Osteoblast (primary cell): ENCODE data around the gene WBP1. TPM values are rescaled to one million over a fixed set of nuclear protein-coding genes. Genes with fewer than 3 reads are reported as not detected.

Experiments
- DNase-seq: peaks from one replicate; pipeline ENCODE4 v3.0.0; 2011; ENCODE audit warnings: low spot score, mixed read lengths; ENCODE audit not compliant: insufficient read length; ENCODE audit errors: missing footprints
- H2AFZ ChIP-seq: 2 replicates; pipeline ENCODE4 v1.6.0; 2011; ENCODE audit warnings: mild to moderate bottlenecking, low read length
- H3K27ac ChIP-seq: 2 replicates; pipeline ENCODE4 v1.5.1; 2011; ENCODE audit warnings: mild to moderate bottlenecking, low read depth, low read length, moderate library complexity
- H3K27me3 ChIP-seq: 2 replicates; pipeline ENCODE4 v1.6.0; 2012; ENCODE audit warnings: mild to moderate bottlenecking, control low read depth, inconsistent platforms, low read length, moderate library complexity; ENCODE audit not compliant: insufficient read depth
- H3K36me3 ChIP-seq: 2 replicates; pipeline ENCODE4 v1.5.1; 2011; ENCODE audit warnings: mild to moderate bottlenecking, low read length, control low read depth, moderate library complexity; ENCODE audit not compliant: insufficient read depth
- H3K4me1 ChIP-seq: 2 replicates; pipeline ENCODE4 v1.5.1; 2011; ENCODE audit warnings: mild to moderate bottlenecking, low read length, control low read depth, moderate library complexity; ENCODE audit not compliant: insufficient read depth
- H3K4me2 ChIP-seq: 2 replicates; pipeline ENCODE4 v1.6.0; 2011; ENCODE audit warnings: mild to moderate bottlenecking, low read length; ENCODE audit not compliant: insufficient read depth
- H3K4me3 ChIP-seq: fragments of 200-600 bp; sonication (generic); 3 replicates; pipeline ENCODE4 v1.5.1; 2012; ENCODE audit warnings: mild to moderate bottlenecking, low read length, inconsistent platforms; ENCODE audit not compliant: insufficient read depth
- H3K79me2 ChIP-seq: 2 replicates; pipeline ENCODE4 v1.6.0; 2012; ENCODE audit warnings: mild to moderate bottlenecking, low read length, control low read depth, inconsistent platforms; ENCODE audit not compliant: insufficient read depth
- H3K9me3 ChIP-seq: 2 replicates; pipeline ENCODE4 v1.5.1; 2011; ENCODE audit warnings: low read depth, low read length, control low read depth
- H4K20me1 ChIP-seq: 2 replicates; pipeline ENCODE4 v1.6.0; 2012; ENCODE audit warnings: mild to moderate bottlenecking, low read length, control low read depth; ENCODE audit not compliant: insufficient read depth
- total RNA-seq: library from RNA; depleted of rRNA; stranded (reverse); fragments of >200 nt; gene quantifications from 2 replicates; pipeline ENCODE4 v1.2.3, GENCODE V29; 2012
- TF ChIP-seq, protein P1 (sequence below): IDR thresholded peaks from 2 replicates; pipeline ENCODE4 v1.5.1; 2011; ENCODE audit warnings: mild to moderate bottlenecking, low read depth, low read length, moderate library complexity; ENCODE audit errors: extremely low read depth

Gene WBP1
- total RNA-seq, 1 donor: 35.5 TPM

DNA sequence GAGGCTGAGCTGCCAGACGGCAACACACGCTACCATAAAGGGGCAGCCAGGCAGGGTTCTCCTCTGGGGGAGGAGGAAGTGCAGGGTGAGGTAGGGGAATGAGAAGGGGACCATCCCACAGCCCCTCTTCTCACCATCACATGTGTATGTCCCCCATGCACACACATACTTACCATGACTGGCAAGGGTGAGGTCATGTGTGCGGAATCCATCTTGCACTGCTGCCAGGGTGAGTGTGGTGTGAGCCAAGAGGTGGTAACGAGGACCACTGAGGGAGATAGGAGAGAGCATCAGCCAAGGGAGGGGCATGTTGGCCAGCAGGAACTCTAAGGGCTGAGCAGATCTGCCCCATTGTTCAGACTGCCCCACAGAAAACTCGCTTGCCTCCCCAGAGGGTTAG, 29.6 kb upstream of the WBP1 start:
- Histone ChIP-seq H3K4me1 (peaks cover 6% of the 10 kb centered on the region), H3K27me3 (no peaks in the 10 kb centered on the region), H3K27ac (no peak overlapping the region), H2AFZ (no peak overlapping the region), H3K9me3 (no peaks in the 10 kb centered on the region), H3K4me2 (no peak overlapping the region), H4K20me1 (peaks cover 7% of the 10 kb centered on the region), H3K36me3 (peaks cover 41% of the 10 kb centered on the region), H3K4me3 (no peak overlapping the region), H3K79me2 (no peaks in the 10 kb centered on the region)
- peak; percentile 82 for DNase-seq
- TF ChIP-seq, protein P1, sequence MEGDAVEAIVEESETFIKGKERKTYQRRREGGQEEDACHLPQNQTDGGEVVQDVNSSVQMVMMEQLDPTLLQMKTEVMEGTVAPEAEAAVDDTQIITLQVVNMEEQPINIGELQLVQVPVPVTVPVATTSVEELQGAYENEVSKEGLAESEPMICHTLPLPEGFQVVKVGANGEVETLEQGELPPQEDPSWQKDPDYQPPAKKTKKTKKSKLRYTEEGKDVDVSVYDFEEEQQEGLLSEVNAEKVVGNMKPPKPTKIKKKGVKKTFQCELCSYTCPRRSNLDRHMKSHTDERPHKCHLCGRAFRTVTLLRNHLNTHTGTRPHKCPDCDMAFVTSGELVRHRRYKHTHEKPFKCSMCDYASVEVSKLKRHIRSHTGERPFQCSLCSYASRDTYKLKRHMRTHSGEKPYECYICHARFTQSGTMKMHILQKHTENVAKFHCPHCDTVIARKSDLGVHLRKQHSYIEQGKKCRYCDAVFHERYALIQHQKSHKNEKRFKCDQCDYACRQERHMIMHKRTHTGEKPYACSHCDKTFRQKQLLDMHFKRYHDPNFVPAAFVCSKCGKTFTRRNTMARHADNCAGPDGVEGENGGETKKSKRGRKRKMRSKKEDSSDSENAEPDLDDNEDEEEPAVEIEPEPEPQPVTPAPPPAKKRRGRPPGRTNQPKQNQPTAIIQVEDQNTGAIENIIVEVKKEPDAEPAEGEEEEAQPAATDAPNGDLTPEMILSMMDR: no peak

DNA sequence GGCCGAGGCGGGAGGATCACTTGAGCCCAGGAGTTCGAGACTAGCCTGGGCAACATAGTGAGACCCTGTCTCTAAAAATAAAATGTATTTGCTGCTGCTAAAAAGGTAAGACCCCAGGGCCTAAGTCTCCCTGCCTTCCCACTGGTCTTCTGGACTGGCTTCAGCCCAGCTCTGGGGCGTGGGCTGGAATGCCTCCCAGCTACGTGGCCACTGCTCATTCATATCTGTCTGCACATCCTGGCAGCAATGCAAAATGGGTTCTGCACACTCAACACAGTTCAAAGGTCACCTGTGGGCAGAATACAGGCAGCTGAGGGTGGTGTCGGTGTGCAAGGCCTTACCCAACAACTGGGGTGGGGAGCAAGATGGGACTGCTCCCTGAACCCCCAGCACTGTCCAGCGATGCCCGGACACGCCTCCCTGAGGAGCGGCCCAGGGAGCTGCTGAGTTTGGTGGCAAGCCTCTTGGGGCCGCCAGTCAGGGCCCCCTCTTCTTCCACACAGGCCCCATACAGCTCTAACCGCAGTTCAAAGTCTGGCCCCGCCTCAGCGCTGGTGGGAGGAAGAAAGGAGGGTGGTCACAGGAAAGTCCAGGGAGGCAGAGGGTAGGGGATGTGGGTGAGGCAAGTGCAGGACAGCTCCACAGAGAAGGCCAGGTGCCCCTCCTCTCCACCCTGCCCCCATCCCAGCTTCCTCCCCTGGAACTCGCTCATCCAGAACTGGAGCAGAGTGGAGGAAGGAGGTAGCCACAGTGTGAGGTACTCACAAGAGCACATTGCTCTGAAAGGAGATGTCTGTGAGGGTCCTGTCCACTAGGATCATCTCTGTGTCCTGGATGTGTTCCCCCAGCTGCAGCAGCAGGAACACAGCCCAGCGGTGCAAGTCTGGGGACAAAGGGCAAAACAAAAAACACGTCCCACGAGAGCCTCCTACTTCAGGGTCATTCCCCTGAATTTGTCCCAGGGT, 28.5 kb upstream of the WBP1 start:
- no peak overlapping the region for H3K27ac ChIP-seq
- H3K36me3 ChIP-seq: peaks cover 41% of the 10 kb centered on the region
- no peaks in the 10 kb centered on the region for H3K27me3 ChIP-seq
- H2AFZ ChIP-seq: no peak overlapping the region
- peaks cover 7% of the 10 kb centered on the region for H4K20me1 ChIP-seq
- H3K4me1 ChIP-seq: peaks cover under 1% of the 10 kb centered on the region
- H3K4me3 ChIP-seq: no peak overlapping the region
- no peaks in the 10 kb centered on the region for H3K79me2 ChIP-seq
- no peaks in the 10 kb centered on the region for H3K9me3 ChIP-seq
- H3K4me2 ChIP-seq: no peak overlapping the region
- DNase-seq: peak; percentile 65
- TF ChIP-seq, protein P1: no peak

DNA sequence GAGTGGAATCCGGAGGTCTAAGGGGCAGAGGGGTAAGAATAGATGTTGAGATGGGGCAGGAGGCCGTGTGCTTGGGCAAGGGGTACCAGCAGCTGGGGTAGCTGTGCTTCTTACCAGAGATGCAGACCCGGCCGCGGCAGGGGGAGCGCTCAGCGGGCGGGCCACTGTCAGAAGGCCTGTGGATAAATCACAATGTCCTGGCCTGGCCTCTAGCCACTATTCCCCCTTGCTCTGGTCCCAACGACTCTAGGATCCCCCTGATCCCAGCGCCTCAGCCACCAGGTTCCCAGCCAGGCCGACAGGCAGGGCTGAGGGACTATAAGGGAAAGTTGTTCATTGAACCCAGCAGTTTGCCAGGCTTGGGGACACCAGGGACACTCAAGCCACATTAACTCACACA, 27.7 kb upstream of the WBP1 start:
- no peaks in the 10 kb centered on the region for H3K9me3 ChIP-seq
- peaks cover 35% of the 10 kb centered on the region for H3K36me3 ChIP-seq

More for the DNA sequence above, 27.7 kb upstream of the WBP1 start:
- TF ChIP-seq, protein P1: no peak
- Histone ChIP-seq H4K20me1 (peaks cover 7% of the 10 kb centered on the region), H3K27me3 (no peaks in the 10 kb centered on the region), H3K4me1 (no peaks in the 10 kb centered on the region), H3K4me2 (no peak overlapping the region), H3K27ac (no peak overlapping the region), H3K79me2 (no peaks in the 10 kb centered on the region), H3K4me3 (no peak overlapping the region), H2AFZ (no peak overlapping the region)
- peak; percentile 54 for DNase-seq
